ENCODE data around the gene FNDC3A. TPM values are rescaled to one million over a fixed set of nuclear protein-coding genes. Genes with fewer than 3 reads are reported as not detected.
"Not testable (repeated sequence)": the region's sequence is repeated elsewhere in the genome, so short reads cannot be mapped to it uniquely, and the experiment has no call there.

The FNDC3A gene
- total RNA-seq, 1 donor from 2014 or later: 41.6 TPM

- peak; percentile 5 for DNase-seq (ENCODE audit: low read depth)
Observed at GRCh38 chr13:49082653-49083536, 107.2 kb downstream of the FNDC3A start.

- DNase-seq (ENCODE audit: low read depth): no peak
Observed at GRCh38 chr13:49084961-49085360, 109.2 kb downstream of the FNDC3A start.

- peak; percentile 20 for DNase-seq (ENCODE audit: low read depth)
Observed at GRCh38 chr13:49086722-49087121, 111.0 kb downstream of the FNDC3A start.

GRCh38 chr13:49093376-49093775, 117.7 kb downstream of the FNDC3A start:
- no peak for DNase-seq (ENCODE audit: low read depth)

GRCh38 chr13:49097374-49097773, 121.7 kb downstream of the FNDC3A start:
- DNase-seq (ENCODE audit: low read depth): no peak

- DNase-seq (ENCODE audit: low read depth): peak; percentile 80
Observed at GRCh38 chr13:49098198-49098597, 122.5 kb downstream of the FNDC3A start.

GRCh38 chr13:49098771-49099512, 123.2 kb downstream of the FNDC3A start:
- peak; percentile 21 for DNase-seq (ENCODE audit: low read depth)

- DNase-seq (ENCODE audit: low read depth): no peak
Observed at GRCh38 chr13:49099513-49099877, 123.8 kb downstream of the FNDC3A start.

- DNase-seq (ENCODE audit: low read depth): no peak
Observed at GRCh38 chr13:49100637-49101570, 125.2 kb downstream of the FNDC3A start.

- no peak for DNase-seq (ENCODE audit: low read depth)
Observed at GRCh38 chr13:49108196-49108595, 132.5 kb downstream of the FNDC3A start.

- peak; percentile 94 for DNase-seq (ENCODE audit: low read depth)
Observed at GRCh38 chr13:49110122-49110912, 134.6 kb downstream of the FNDC3A start.

- no peak for DNase-seq (ENCODE audit: low read depth)
Observed at GRCh38 chr13:49110913-49111170, 135.1 kb downstream of the FNDC3A start.

- DNase-seq (ENCODE audit: low read depth): no peak
Observed at GRCh38 chr13:49112782-49113525, 137.2 kb downstream of the FNDC3A start.

GRCh38 chr13:49113526-49114286, 138.0 kb downstream of the FNDC3A start:
- peak; percentile 37 for DNase-seq (ENCODE audit: low read depth)

- no peak for DNase-seq (ENCODE audit: low read depth)
Observed at GRCh38 chr13:49116873-49117272, 141.2 kb downstream of the FNDC3A start.

- not testable (repeated sequence) for DNase-seq (ENCODE audit: low read depth)
Observed at GRCh38 chr13:49118455-49118854, 142.7 kb downstream of the FNDC3A start.

- no peak for DNase-seq (ENCODE audit: low read depth)
Observed at GRCh38 chr13:49124693-49125304, 149.1 kb downstream of the FNDC3A start.

- DNase-seq (ENCODE audit: low read depth): no peak
Observed at GRCh38 chr13:49125964-49126524, 150.3 kb downstream of the FNDC3A start.
